GM13976 (cell line): ENCODE results near the gene ARHGAP26.

Source experiments
- DNase-seq: peaks from one replicate; pipeline ENCODE4 v3.0.0; 2012; ENCODE audit warnings: low spot score
- CTCF ChIP-seq: IDR thresholded peaks from 2 replicates; pipeline ENCODE4 v1.5.1; 2012; ENCODE audit warnings: borderline replicate concordance, mild to moderate bottlenecking; ENCODE audit not compliant: insufficient read depth; ENCODE audit errors: extremely low read depth, missing control alignments, control extremely low read depth
- in situ Hi-C: fragments of 300-500 bp; cut with MboI; formaldehyde crosslinking; loops from one replicate; pipeline ENCODE4 v1.12.0; 2022; ENCODE audit warnings: low sequenced_read_pairs, mixed read lengths, inconsistent platforms; ENCODE audit not compliant: unreplicated experiment

Gene ARHGAP26

GRCh38 chr5:143045062-143045461, 274.9 kb downstream of the ARHGAP26 start:
- no peak for TF ChIP-seq CTCF
- in situ Hi-C loops = no loop called here
- no peak for DNase-seq

GRCh38 chr5:143046314-143046713, 276.1 kb downstream of the ARHGAP26 start:
- no peak for DNase-seq
- in situ Hi-C loops = no loop called here
- TF ChIP-seq CTCF = no peak

GRCh38 chr5:143047091-143047490, 276.9 kb downstream of the ARHGAP26 start:
- TF ChIP-seq CTCF = no peak
- DNase-seq = no peak
- in situ Hi-C loops = no loop called here

GRCh38 chr5:143050183-143050582, 280.0 kb downstream of the ARHGAP26 start:
- no peak for DNase-seq
- in situ Hi-C loops = no loop called here
- TF ChIP-seq CTCF = no peak

- DNase-seq = no peak
- in situ Hi-C loops = no loop called here
- TF ChIP-seq CTCF = no peak
Observed at GRCh38 chr5:143051244-143052058, 281.3 kb downstream of the ARHGAP26 start.

- in situ Hi-C loops = no loop called here
- TF ChIP-seq CTCF = no peak
Observed at GRCh38 chr5:143052967-143053682, 282.9 kb downstream of the ARHGAP26 start.

More at GRCh38 chr5:143052967-143053682, 282.9 kb downstream of the ARHGAP26 start:
- DNase-seq = no peak
